H1 (cell line): ENCODE results near the gene DCPS. TPM values are rescaled to one million over a fixed set of nuclear protein-coding genes. Genes with fewer than 3 reads are reported as not detected.

ENCODE experiments used
- CTCF ChIA-PET: fragments of 300-600 bp; sonication (Branson Sonifier 250); formaldehyde crosslinking; loops from one replicate; lab custom pipeline; 2021; ENCODE audit not compliant: partially characterized antibody; lab: Charles Lee
- POLR2A ChIA-PET: fragments of 300-600 bp; sonication (Branson Sonifier 250); formaldehyde crosslinking; loops from one replicate; lab custom pipeline; 2021; ENCODE audit warnings: inconsistent platforms; ENCODE audit not compliant: partially characterized antibody; lab: Charles Lee
- DNase-seq, 2 experiments: peaks; one replicate each; pipeline versions ENCODE4 v3.0.0 to v3.0.0-alpha.2; 2010 to 2022; ENCODE audit warnings: low spot score in 2 of 2, low read depth in 1 of 2, mixed read lengths in 1 of 2
- FAIRE-seq: peaks from 2 replicates; lab custom pipeline; 2011; peaks lifted over from hg19 to GRCh38; lab: Jason Lieb, UNC
- H2AFZ ChIP-seq: 2 replicates; pipeline ENCODE4 v1.8.1; 2012; ENCODE audit warnings: low read length, inconsistent platforms
- H2AK5ac ChIP-seq: 2 replicates; pipeline ENCODE4 v1.6.1; 2013; ENCODE audit warnings: low read depth, low read length
- H2BK120ac ChIP-seq: replicated peaks from 2 replicates; pipeline ENCODE3; 2013; ENCODE audit warnings: low read depth, low read length, inconsistent platforms
- H2BK12ac ChIP-seq: 2 replicates; pipeline ENCODE4 v1.6.1; 2013; ENCODE audit warnings: low read depth, low read length
- H2BK15ac ChIP-seq: 2 replicates; pipeline ENCODE4 v1.6.1; 2013; ENCODE audit warnings: low read length
- H2BK20ac ChIP-seq: 2 replicates; pipeline ENCODE4 v1.6.1; 2013; ENCODE audit warnings: low read length
- H2BK5ac ChIP-seq: 2 replicates; pipeline ENCODE4 v1.6.1; 2013; ENCODE audit warnings: low read depth, low read length
- H3K14ac ChIP-seq: 2 replicates; pipeline ENCODE4 v1.6.1; 2013; ENCODE audit warnings: inconsistent platforms; ENCODE audit not compliant: insufficient read length
- H3K18ac ChIP-seq: 2 replicates; pipeline ENCODE4 v1.6.1; 2013; ENCODE audit warnings: low read length; ENCODE audit errors: extremely low read depth
- H3K23ac ChIP-seq: 2 replicates; pipeline ENCODE4 v1.6.1; 2013; ENCODE audit warnings: inconsistent platforms; ENCODE audit not compliant: insufficient read length
- H3K23me2 ChIP-seq: 2 replicates; pipeline ENCODE4 v1.6.1; 2013; ENCODE audit warnings: low read depth, low read length
- H3K27ac ChIP-seq: 2 replicates; pipeline ENCODE4 v1.6.1; 2011; ENCODE audit warnings: low read depth, low read length, inconsistent platforms
- H3K27me3 ChIP-seq, 4 experiments: replicated peaks in 1 of 4; 1 replicate in 1 of 4; 2 replicates in 3 of 4; pipeline versions ENCODE4 v1.6.1 to v1.8.1; 2011 to 2013; ENCODE audit warnings: low read length in 3 of 4, mild to moderate bottlenecking in 3 of 4, inconsistent platforms in 2 of 4, mixed read lengths in 2 of 4, moderate library complexity in 1 of 4; ENCODE audit not compliant: control insufficient read depth in 3 of 4, insufficient read depth in 3 of 4; ENCODE audit errors: extremely low read depth in 1 of 4
- H3K36me3 ChIP-seq, 4 experiments: 2 replicates each; pipeline versions ENCODE4 v1.6.1 to v1.8.1; 2011 to 2013; ENCODE audit warnings: mild to moderate bottlenecking in 4 of 4, low read length in 3 of 4, moderate library complexity in 2 of 4, control low read depth in 1 of 4, inconsistent platforms in 1 of 4; ENCODE audit not compliant: insufficient read depth in 4 of 4, control insufficient read depth in 2 of 4
- H3K4ac ChIP-seq: replicated peaks from 2 replicates; pipeline ENCODE3; 2013; ENCODE audit warnings: low read length, low read depth, mixed read lengths, inconsistent platforms; ENCODE audit not compliant: insufficient read length
- H3K4me1 ChIP-seq, 4 experiments: replicated peaks in 1 of 4; 1 replicate in 1 of 4; 2 replicates in 3 of 4; pipeline versions ENCODE4 v1.6.1 to v1.8.1; 2011 to 2013; ENCODE audit warnings: low read length in 3 of 4, inconsistent platforms in 2 of 4, mixed read lengths in 1 of 4; ENCODE audit not compliant: insufficient read depth in 4 of 4, control insufficient read depth in 3 of 4
- H3K4me2 ChIP-seq, 2 experiments: 2 replicates each; pipeline versions ENCODE4 v1.6.1 to v1.8.1; 2011 to 2013; ENCODE audit warnings: low read depth in 2 of 2, low read length in 2 of 2, control low read depth in 1 of 2, inconsistent platforms in 1 of 2, mild to moderate bottlenecking in 1 of 2; ENCODE audit not compliant: insufficient read depth in 1 of 2
- H3K4me3 ChIP-seq, 4 experiments: fragments of 200-600, 300-600 bp in 1 of 4; sonication (generic), shearing (Covaris generic), sonication (Bioruptor Twin) in 1 of 4; 2 replicates each; pipeline versions ENCODE4 v1.5.1 to v1.8.1; 2011 to 2016; ENCODE audit warnings: low read length in 4 of 4, low read depth in 3 of 4, control low read depth in 2 of 4, inconsistent platforms in 2 of 4, mild to moderate bottlenecking in 2 of 4, mixed read lengths in 1 of 4, moderate library complexity in 1 of 4; ENCODE audit not compliant: insufficient read depth in 2 of 4; ENCODE audit errors: extremely low read depth in 1 of 4
- H3K56ac ChIP-seq: replicated peaks from 2 replicates; pipeline ENCODE3; 2013; ENCODE audit warnings: low read depth, mild to moderate bottlenecking, mixed read lengths, low read length, inconsistent platforms; ENCODE audit not compliant: insufficient read length
- H3K79me1 ChIP-seq: 2 replicates; pipeline ENCODE4 v1.6.1; 2013; ENCODE audit warnings: low read depth, low read length, control low read depth
- H3K79me2 ChIP-seq, 2 experiments: 2 replicates each; pipeline versions ENCODE4 v1.6.1 to v1.8.1; 2012 to 2013; ENCODE audit warnings: low read length in 2 of 2, mild to moderate bottlenecking in 2 of 2, inconsistent platforms in 1 of 2; ENCODE audit not compliant: insufficient read depth in 2 of 2, control insufficient read depth in 1 of 2
- H3K9ac ChIP-seq, 4 experiments: replicated peaks in 1 of 4; 1 replicate in 1 of 4; 2 replicates in 3 of 4; pipeline versions ENCODE4 v1.6.1 to v1.8.1; 2011 to 2013; ENCODE audit warnings: low read depth in 3 of 4, low read length in 3 of 4, control low read depth in 2 of 4, mild to moderate bottlenecking in 2 of 4, moderate library complexity in 2 of 4, inconsistent platforms in 1 of 4; ENCODE audit errors: extremely low read depth in 1 of 4
- H3K9me3 ChIP-seq, 2 experiments: 2 replicates each; pipeline versions ENCODE4 v1.6.1 to v1.8.1; 2012 to 2013; ENCODE audit warnings: mild to moderate bottlenecking in 2 of 2, moderate library complexity in 2 of 2, control low read depth in 1 of 2, inconsistent platforms in 1 of 2, low read depth in 1 of 2, low read length in 1 of 2, mixed read lengths in 1 of 2; ENCODE audit not compliant: insufficient read depth in 2 of 2
- H4K20me1 ChIP-seq, 2 experiments: replicated peaks in 1 of 2; 2 replicates each; pipeline versions ENCODE3 to v1.8.1; 2011 to 2013; ENCODE audit warnings: inconsistent platforms in 2 of 2, low read length in 2 of 2, mild to moderate bottlenecking in 1 of 2; ENCODE audit not compliant: insufficient read depth in 2 of 2, control insufficient read depth in 1 of 2
- H4K5ac ChIP-seq: 2 replicates; pipeline ENCODE4 v1.6.1; 2013; ENCODE audit warnings: low read length, low read depth, mixed read lengths, inconsistent platforms; ENCODE audit not compliant: insufficient read length
- H4K8ac ChIP-seq: 2 replicates; pipeline ENCODE4 v1.8.0; 2013; ENCODE audit warnings: mild to moderate bottlenecking, moderate library complexity, low read length, inconsistent platforms; ENCODE audit not compliant: insufficient read depth; ENCODE audit errors: extremely low read depth
- H4K91ac ChIP-seq: replicated peaks from 2 replicates; pipeline ENCODE3; 2013; ENCODE audit warnings: low read length, mixed read lengths, inconsistent platforms; ENCODE audit not compliant: insufficient read length
- BACH1 ChIP-seq: IDR thresholded peaks from 2 replicates; pipeline ENCODE4 v1.6.1; 2012; ENCODE audit warnings: low read length, improper control_type of control experiment
- CHD1 ChIP-seq: IDR thresholded peaks from 2 replicates; pipeline ENCODE4 v1.6.1; 2012; ENCODE audit warnings: low read depth, low read length, improper control_type of control experiment
- CREB1 ChIP-seq: IDR thresholded peaks from 2 replicates; pipeline ENCODE4 v1.6.1; 2012; ENCODE audit warnings: inconsistent platforms
- EZH2 ChIP-seq: fragments of 200-600 bp; sonication (generic); IDR thresholded peaks from 2 replicates; pipeline ENCODE4 v1.7.1; 2012; ENCODE audit warnings: low read depth, mild to moderate bottlenecking, moderate library complexity, low read length, inconsistent platforms; ENCODE audit not compliant: severe bottlenecking
- FOSL1 ChIP-seq: IDR thresholded peaks from 2 replicates; pipeline ENCODE4 v1.6.1; 2011; ENCODE audit warnings: mild to moderate bottlenecking, low read depth, low read length, moderate library complexity; ENCODE audit not compliant: insufficient read depth
- HDAC6 ChIP-seq: IDR thresholded peaks from one replicate; pipeline ENCODE4 v1.7.1; 2012; ENCODE audit warnings: low read depth, mild to moderate bottlenecking, inconsistent platforms, low read length, moderate library complexity
- POLR2AphosphoS5 ChIP-seq: IDR thresholded peaks from 2 replicates; pipeline ENCODE4 v1.6.1; 2011; ENCODE audit warnings: low read depth, low read length
- POU5F1 ChIP-seq: IDR thresholded peaks from 2 replicates; pipeline ENCODE4 v1.6.1; 2011; ENCODE audit warnings: low read depth, mild to moderate bottlenecking, low read length, moderate library complexity
- RBBP5 ChIP-seq: IDR thresholded peaks from 2 replicates; pipeline ENCODE4 v1.7.1; 2012; ENCODE audit warnings: low read depth, mild to moderate bottlenecking, inconsistent platforms, low read length, moderate library complexity, borderline replicate concordance
- RNF2 ChIP-seq: fragments of 200-900, 300-1000 bp; sonication (generic); IDR thresholded peaks from 2 replicates; pipeline ENCODE4 v1.7.1; 2016; ENCODE audit warnings: borderline replicate concordance, low read depth, mild to moderate bottlenecking, antibody characterized with exemption, low read length; ENCODE audit not compliant: poor library complexity, severe bottlenecking; ENCODE audit errors: missing control alignments
- SIN3A ChIP-seq, 2 experiments: IDR thresholded peaks in 1 of 2; conservative IDR thresholded peaks in 1 of 2; 2 replicates each; pipeline ENCODE4 v1.6.1; 2011 to 2012; ENCODE audit warnings: low read length in 2 of 2, improper control_type of control experiment in 1 of 2, low read depth in 1 of 2, mild to moderate bottlenecking in 1 of 2
- SIX5 ChIP-seq: IDR thresholded peaks from 2 replicates; pipeline ENCODE4 v1.6.1; 2011; ENCODE audit warnings: mild to moderate bottlenecking, low read depth, low read length
- WGBS, 2 experiments: shearing (Covaris generic) in 1 of 2; methylation state at CpG; one replicate each; pipeline versions ENCODE4 v1.1.6 to v1.1.7; 2013 to 2015; ENCODE audit warnings: low lambda C conversion rate in 2 of 2, mixed read lengths in 2 of 2, inconsistent platforms in 1 of 2, low coverage in 1 of 2, missing lambda C conversion rate in 1 of 2; ENCODE audit not compliant: insufficient replicate concordance in 2 of 2, insufficient coverage in 1 of 2, insufficient read length in 1 of 2; ENCODE audit errors: extremely low coverage in 1 of 2, missing lambda C conversion rate in 1 of 2; 5-methylcytosine and 5-hydroxymethylcytosine counted together
- polyA plus RNA-seq, 7 experiments: library from polyadenylated mRNA; depleted of rRNA in 3 of 7; stranded (reverse) in 5 of 7; unstranded in 2 of 7; fragments of >200 nt in 5 of 7; fragments of 200-250 nt in 2 of 7; gene quantifications; 1 replicate in 5 of 7; 2 replicates in 1 of 7; 4 replicates in 1 of 7; pipeline versions ENCODE4 v1.2.1 to v1.2.3, GENCODE V29; 2011 to 2013; ENCODE audit warnings: missing spikeins in 2 of 7, mixed read lengths in 2 of 7
- total RNA-seq: library from RNA; stranded (reverse); fragmentation: NEBNext Ultra II Directional; extraction: Animal tissue kit (Norgen Biotek cat#: 25700); gene quantifications from 2 replicates; pipeline ENCODE4 v1.2.1, GENCODE V29; 2021

The DCPS gene
- total and polyA plus RNA-seq, 2 of the 8 experiments (the other 6 are each of a cell fraction or from before 2014, with no cell fraction given): 24.6 to 55.2 TPM

GRCh38 chr11:126333142-126333541, 29.3 kb downstream of the DCPS start:
- POLR2A ChIA-PET: interaction anchor here (1.3 to 1.4 kb wide), 2 partner anchors 9 to 22 kb away, joined by 3 to 5 read pairs; no protein-coding TSS in a partner anchor
- no peak overlapping the region for H4K5ac ChIP-seq

More at GRCh38 chr11:126333142-126333541, 29.3 kb downstream of the DCPS start:
- H3K36me3 ChIP-seq: peaks cover 0 to 5% (median under 1%) of the 10 kb centered on the region in 4 experiments; a peak in 4 of 8 replicates
- H2BK12ac ChIP-seq: no peak overlapping the region
- FAIRE-seq: no peak
- TF ChIP-seq RBBP5 (no peak), SIX5 (no peak), FOSL1 (no peak), HDAC6 (no peak), EZH2 (no peak), SIN3A (conservative IDR thresholded peaks at IDR 0.05 in 1 of 2, IDR thresholded peaks at IDR 0.05 in 1 of 2; ENCODE audit: low read depth in 1 of 2, low read length in 2 of 2) (no peak), POLR2AphosphoS5 (no peak), BACH1 (no peak), POU5F1 (no peak), CREB1 (no peak), CHD1 (no peak), RNF2 (no peak)
- TF ChIP-seq, all 59 proteins: peak for 0
- no peak overlapping the region for H2AFZ ChIP-seq
- H3K79me2 ChIP-seq: no peaks in the 10 kb centered on the region
- H3K4me3 ChIP-seq: no peak overlapping the region
- H3K23ac ChIP-seq: no peak overlapping the region
- H2BK5ac ChIP-seq: no peak overlapping the region
- H3K9me3 ChIP-seq: no peaks in the 10 kb centered on the region
- H3K23me2 ChIP-seq: no peaks in the 10 kb centered on the region
- H3K4me1 ChIP-seq: peaks cover 0 to 8% (median 3%) of the 10 kb centered on the region in 4 experiments; a peak in 3 of 7 replicates
- no peak overlapping the region for H2BK20ac ChIP-seq
- no peak for DNase-seq
- no peak overlapping the region for H3K18ac ChIP-seq
- H2AK5ac ChIP-seq: no peak overlapping the region
- no peak overlapping the region for H4K91ac ChIP-seq
- no peak overlapping the region for H3K27ac ChIP-seq
- no peak overlapping the region for H2BK15ac ChIP-seq
- no peaks in the 10 kb centered on the region for H3K79me1 ChIP-seq
- H3K56ac ChIP-seq: no peak overlapping the region
- H3K4ac ChIP-seq: no peak overlapping the region
- WGBS, 2 experiments: 93% methylated on average over 7 of the region's 7 CpGs; no CpG with 5 or more reads in 1 of the 2 experiments
- H3K14ac ChIP-seq: no peak overlapping the region
- H3K4me2 ChIP-seq: no peak overlapping the region
- H4K8ac ChIP-seq: no peak overlapping the region
- H2BK120ac ChIP-seq: no peak overlapping the region
- peaks cover 0 to 2% of the 10 kb centered on the region in 2 experiments for H4K20me1 ChIP-seq
- CTCF ChIA-PET: interaction anchor here (1.1 kb wide), 1 partner anchor 23 kb away, joined by 3 read pairs; no protein-coding TSS in a partner anchor
- H3K9ac ChIP-seq: no peak overlapping the region
- H3K27me3 ChIP-seq: no peaks in the 10 kb centered on the region
